Stimulated activated CD8-positive, alpha-beta memory T cell treated with anti-CD3 and anti-CD28 coated beads, Interleukin-2, amount 100 ng/mL, for 48 hours (primary cell): ENCODE data around the gene SDR42E2.
A peak's percentile ranks its signal among the peaks of the same experiment; 100 is the strongest.
"Not testable (repeated sequence)": the region's sequence is repeated elsewhere in the genome, so short reads cannot be mapped to it uniquely, and the experiment has no call there.

ENCODE experiments used
- DNase-seq, 2 donors: peaks; one replicate each; pipeline ENCODE4 v3.0.0-alpha.2; 2020; ENCODE audit warnings: low read depth in 2 of 2

SDR42E2 gene

GRCh38 chr16:22161401-22161800 is 905 bp upstream of the SDR42E2 start:
- no peak for DNase-seq

DNA sequence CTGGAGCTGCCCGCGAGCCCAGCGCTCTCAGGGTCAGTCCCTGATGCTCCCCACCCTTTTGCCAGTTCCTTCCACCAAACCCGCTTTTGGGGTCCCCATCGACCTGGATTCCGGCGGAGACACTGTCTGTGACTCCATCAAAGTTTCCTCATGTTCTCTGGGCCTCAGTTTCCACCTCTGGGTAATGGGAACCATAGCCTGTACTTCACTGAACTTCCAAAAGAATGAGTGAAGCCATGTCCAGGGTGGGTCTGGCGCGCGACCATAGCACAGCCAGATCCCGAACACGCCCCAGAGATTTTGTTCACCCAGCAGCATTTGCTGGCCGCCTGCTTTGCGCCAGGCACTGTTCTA is 327 bp downstream of the SDR42E2 start:
- no peak for DNase-seq

- no peak for DNase-seq
Observed at GRCh38 chr16:22163806-22164205, 1.5 kb downstream of the SDR42E2 start.

- DNase-seq = no peak
Observed at GRCh38 chr16:22164482-22164881, 2.2 kb downstream of the SDR42E2 start.

DNA sequence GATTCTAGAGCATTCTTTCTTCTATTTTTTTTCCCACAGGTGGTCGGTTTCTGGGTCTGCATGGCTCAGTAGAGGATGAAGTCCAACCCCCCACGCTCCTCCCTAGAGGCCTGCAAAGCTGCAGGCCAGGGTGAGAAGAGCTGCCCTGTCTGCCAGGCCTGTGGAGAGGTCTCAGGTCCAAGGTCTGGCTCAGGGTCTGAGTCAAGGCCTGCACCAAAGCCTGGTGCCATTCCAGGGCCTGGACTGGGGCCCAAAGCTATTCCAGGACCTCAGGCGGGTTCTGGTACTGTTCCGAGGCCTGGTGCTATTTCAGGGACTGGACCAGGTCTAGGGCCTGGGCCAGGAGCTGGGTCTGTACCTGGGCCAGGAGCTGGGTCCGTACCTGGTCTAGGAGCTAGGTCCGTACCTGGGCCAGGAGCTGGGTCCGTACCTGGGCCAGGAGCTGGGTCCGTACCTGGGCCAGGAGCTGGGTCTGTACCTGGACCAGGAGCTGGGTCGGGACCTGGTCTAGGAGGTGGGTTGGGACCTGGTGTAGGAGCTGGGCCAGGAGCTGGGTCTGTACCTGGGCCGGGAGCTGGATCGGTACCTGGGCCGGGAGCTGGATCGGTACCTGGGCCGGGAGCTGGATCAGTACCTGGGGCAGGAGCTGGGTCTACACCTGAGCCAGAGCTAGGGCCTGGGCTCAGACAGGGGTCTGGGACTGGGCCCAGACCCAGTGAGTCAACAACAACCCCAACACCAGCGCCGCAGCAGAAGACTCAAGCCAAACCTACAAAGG is 3.4 kb downstream of the SDR42E2 start:
- no peak for DNase-seq

DNA sequence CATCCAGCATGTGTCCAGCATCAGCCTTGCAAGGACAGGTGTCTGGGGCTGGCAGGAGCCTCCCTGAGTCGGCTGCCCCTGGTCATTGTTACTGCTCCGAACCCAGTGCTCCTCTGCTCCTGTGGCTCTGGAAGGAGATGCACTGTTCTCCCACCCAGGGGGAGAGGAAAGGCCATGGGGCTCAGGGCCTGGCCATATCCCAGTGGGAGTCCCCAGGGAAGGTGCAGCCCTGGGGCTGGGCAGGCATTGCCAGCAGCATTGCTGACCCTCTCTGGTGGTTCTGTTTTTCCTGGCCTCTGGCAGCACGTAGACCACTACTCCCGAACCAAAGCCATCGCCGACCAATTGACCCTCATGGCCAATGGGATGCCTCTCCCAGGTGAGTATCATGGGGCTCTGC is 9.6 kb downstream of the SDR42E2 start:
- DNase-seq = no peak

DNA sequence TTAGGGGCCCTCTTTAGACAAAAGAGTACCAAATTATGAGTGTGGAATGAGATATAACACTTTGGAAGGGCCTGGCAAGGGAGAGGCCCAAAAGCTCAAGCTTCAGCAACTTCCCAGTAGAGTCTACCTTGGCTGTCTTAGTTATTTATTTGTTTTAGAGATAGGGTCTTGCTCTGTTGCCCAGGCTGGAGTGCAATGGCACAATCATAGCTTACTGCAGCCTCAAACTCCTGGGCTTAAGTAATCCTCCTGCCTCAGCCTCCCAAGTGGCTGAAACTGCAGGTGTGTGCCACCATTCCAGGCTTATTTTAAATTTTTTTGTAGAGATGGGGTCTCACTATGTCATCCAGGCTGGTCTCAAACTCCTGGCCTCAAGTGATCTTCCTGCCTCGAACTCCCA is 10.3 kb downstream of the SDR42E2 start:
- not testable (repeated sequence) for DNase-seq

DNA sequence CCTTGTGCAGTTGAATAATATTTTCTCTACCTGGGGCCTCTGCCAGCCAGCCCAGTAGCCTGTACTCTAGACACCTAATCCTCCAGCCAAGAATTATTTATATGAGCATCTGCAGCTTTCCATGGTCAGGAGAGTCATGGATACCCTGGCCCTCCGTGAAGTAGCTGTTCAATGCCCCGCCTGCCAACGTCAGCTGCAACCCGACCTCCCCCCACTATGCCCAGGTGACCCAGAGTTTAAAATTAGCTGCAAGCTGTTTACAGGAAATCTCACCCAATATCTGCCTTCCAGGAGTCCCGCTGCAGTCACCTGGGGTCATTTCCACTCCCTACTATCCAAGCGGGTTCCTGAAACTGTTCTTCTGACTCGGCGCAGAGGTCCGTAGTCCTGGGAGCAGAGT is 12.3 kb downstream of the SDR42E2 start:
- DNase-seq = no peak

GRCh38 chr16:22177968-22178930 is 15.9 kb downstream of the SDR42E2 start:
- DNase-seq = no peak

DNA sequence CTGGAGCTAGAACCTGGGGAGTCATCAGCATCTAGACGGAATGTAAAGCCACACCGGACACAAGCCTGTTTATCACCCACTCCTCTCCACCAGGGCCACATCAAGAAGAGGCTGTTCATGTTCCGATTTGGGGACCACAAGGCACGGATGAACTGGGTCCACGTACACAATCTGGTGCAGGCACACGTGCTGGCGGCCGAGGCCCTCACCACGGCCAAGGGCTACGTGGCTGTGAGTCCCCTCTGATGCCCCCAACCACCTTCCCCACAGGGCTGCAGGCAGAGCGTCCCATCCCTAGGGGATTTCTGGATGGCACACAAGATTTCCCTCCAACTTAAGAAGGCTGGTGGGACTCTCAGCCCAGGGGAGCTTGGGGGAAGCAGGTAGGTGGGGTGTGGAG is 19.1 kb downstream of the SDR42E2 start:
- no peak for DNase-seq

GRCh38 chr16:22181843-22182242 is 19.5 kb downstream of the SDR42E2 start:
- DNase-seq = no peak

- no peak for DNase-seq
Observed at GRCh38 chr16:22183335-22183734, 21.0 kb downstream of the SDR42E2 start.

DNA sequence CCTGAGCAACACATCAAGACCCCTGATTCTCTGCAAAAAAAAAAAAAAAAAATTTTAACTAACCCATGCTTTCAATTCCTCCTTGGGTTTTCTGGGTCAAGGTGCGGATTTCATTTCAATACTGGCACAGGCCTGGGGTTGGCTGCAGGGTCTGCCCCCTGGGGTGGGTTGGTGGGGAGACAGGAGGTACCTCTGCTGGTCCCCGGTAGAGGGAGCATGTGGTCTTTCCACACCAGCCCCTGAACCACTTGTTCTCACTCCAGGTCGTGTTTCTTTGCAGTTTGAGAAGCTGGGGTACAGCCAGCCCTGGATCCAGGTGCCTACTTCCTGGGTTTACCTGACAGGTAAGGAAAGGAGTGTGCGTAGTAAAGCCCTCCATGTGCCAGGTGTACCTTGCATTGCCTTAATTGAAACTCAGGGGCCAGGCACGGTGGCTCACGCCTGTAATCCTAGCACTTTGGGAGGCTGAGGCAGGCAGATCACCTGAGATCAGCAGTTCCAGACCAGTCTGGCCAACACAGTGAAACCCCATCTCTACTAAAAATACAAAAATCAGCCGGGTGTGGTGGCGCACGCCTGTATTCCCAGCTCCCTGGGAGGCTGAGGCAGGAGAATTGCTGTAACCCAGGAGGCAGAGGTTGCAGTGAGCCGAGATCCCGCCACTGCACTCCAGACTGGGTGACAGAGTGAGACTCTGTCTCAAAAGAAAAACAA is 21.8 kb downstream of the SDR42E2 start:
- DNase-seq = no peak

GRCh38 chr16:22184615-22184968 is 22.3 kb downstream of the SDR42E2 start:
- DNase-seq = no peak

- no peak for DNase-seq
Observed at GRCh38 chr16:22186517-22186916, 24.2 kb downstream of the SDR42E2 start.

DNA sequence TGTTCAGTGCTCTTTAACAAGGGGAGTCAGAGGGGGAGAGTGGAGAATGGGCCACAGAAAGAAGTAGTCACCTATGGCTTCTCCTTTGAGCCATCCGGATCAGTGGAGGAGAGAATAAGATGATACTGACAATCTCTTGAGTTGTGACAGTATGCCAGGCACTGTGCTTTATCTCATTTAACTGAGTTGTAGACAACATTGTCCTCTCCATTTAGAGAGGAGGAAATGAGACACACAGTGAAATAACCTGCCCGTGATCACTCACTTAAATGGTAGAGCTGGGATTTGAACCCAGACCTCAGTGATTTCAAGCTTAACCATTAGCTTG is 25.9 kb downstream of the SDR42E2 start:
- DNase-seq = no peak

GRCh38 chr16:22188595-22189442 is 26.5 kb downstream of the SDR42E2 start:
- DNase-seq = peak; percentile 25 to 37

GRCh38 chr16:22189473-22190080 is 27.3 kb downstream of the SDR42E2 start:
- DNase-seq = no peak

GRCh38 chr16:22190081-22190775 is 27.9 kb downstream of the SDR42E2 start:
- DNase-seq = peak; percentile 99 to 100

DNA sequence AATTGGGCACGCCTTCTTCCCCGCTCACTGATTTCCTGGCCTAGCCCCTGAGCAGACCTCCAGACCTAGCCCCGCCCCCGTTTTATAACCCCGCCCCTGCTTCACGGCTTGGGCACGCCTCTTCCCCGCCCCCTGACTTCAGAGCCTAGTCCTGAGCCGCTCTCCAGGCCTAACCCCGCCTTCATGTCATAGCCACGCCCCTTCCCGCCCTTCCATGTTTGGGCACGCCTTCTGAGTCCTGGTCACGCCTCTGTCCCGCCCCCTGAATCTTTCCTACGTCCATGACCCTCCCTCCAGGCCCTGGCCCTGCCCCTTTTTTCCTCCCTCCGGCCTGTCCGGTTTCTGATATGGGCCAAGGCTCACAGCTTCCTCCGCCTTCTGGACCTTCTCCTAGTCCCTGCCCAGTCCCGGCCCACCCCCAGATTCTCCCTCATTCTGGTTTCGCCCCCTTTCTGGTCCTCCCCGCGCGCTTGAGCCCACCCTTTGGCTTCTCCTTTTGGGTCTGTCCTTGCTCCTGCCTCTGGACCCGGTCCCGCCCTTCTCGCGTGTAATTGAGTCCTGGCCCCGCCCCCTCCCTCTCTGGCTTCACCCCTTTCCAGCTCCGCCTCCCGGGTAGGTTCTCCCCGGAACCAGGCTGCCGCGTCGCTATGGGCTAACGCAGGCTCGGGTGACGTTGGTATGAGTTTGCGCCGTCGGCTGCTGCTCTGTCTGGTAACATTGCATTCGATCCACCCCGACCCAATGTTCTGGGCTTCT is 28.6 kb downstream of the SDR42E2 start:
- DNase-seq = peak; percentile 96 to 99
